Prostate gland (tissue), 2 donors: ENCODE measurements around the gene KCNJ12.

Source experiments
- CTCF ChIP-seq, 4 experiments: fragments of 200-600 bp in 2 of 4; fragments of 450-650 bp in 2 of 4; sonication (generic) in 2 of 4; IDR thresholded peaks; 1 replicate in 3 of 4; 2 replicates in 1 of 4; pipeline ENCODE4 v1.5.1; 2016 to 2019; ENCODE audit warnings: antibody characterized with exemption in 4 of 4, mild to moderate bottlenecking in 2 of 4, moderate library complexity in 2 of 4
- POLR2AphosphoS5 ChIP-seq: sonication (generic); formaldehyde crosslinking; IDR thresholded peaks from one replicate; pipeline ENCODE4 v1.6.1; 2017; ENCODE audit warnings: antibody characterized with exemption

- TF ChIP-seq POLR2AphosphoS5 (no peak), CTCF (IDR thresholded peaks at IDR 0.05) (no peak)
These were observed 13.7 kb upstream of the KCNJ12 start for GRCh38 chr17:21362331-21362931.
